Vagina (tissue), 2 donors: ENCODE results near the gene MYO3B. TPM values are rescaled to one million over a fixed set of nuclear protein-coding genes. Genes with fewer than 3 reads are reported as not detected.
"Not testable (repeated sequence)": the region's sequence is repeated elsewhere in the genome, so short reads cannot be mapped to it uniquely, and the experiment has no call there.

Source experiments
- DNase-seq, 2 donors: peaks; one replicate each; pipeline ENCODE4 v3.0.0-alpha.2; 2017; ENCODE audit errors: extremely low spot score in 2 of 2
- H3K27ac ChIP-seq: fragments of 200-600 bp; sonication (generic); one replicate; pipeline ENCODE4 v1.5.1; 2019
- H3K27me3 ChIP-seq: fragments of 200-600 bp; sonication (generic); one replicate; pipeline ENCODE4 v1.5.1; 2019
- H3K36me3 ChIP-seq, 2 donors: fragments of 200-600 bp; sonication (generic); one replicate each; pipeline ENCODE4 v1.5.1; 2017 to 2019
- H3K4me1 ChIP-seq: fragments of 200-600 bp; sonication (generic); one replicate; pipeline ENCODE4 v1.5.1; 2019
- H3K4me3 ChIP-seq, 2 donors: fragments of 200-600 bp; sonication (generic); 1 replicate in 1 of 2; 2 replicates in 1 of 2; pipeline ENCODE4 v1.5.1; 2016 to 2019
- H3K9me3 ChIP-seq: fragments of 200-600 bp; sonication (generic); one replicate; pipeline ENCODE4 v1.5.1; 2019
- CTCF ChIP-seq, 3 experiments: fragments of 450-650 bp in 2 of 3; fragments of 200-600 bp in 1 of 3; sonication (generic) in 1 of 3; IDR thresholded peaks; one replicate each; pipeline ENCODE4 v1.5.1; 2017 to 2019; ENCODE audit warnings: antibody characterized with exemption in 3 of 3, mild to moderate bottlenecking in 2 of 3, moderate library complexity in 2 of 3
- POLR2A ChIP-seq, 2 donors: fragments of 450-650 bp; IDR thresholded peaks; one replicate each; pipeline ENCODE4 v1.6.1; 2017; ENCODE audit warnings: antibody characterized with exemption in 2 of 2, mild to moderate bottlenecking in 2 of 2, moderate library complexity in 2 of 2
- POLR2AphosphoS5 ChIP-seq, 2 donors: sonication (generic); formaldehyde crosslinking; IDR thresholded peaks; one replicate each; pipeline ENCODE4 v1.9.0; 2017; ENCODE audit warnings: antibody characterized with exemption in 2 of 2, mild to moderate bottlenecking in 2 of 2, low read depth in 1 of 2; ENCODE audit not compliant: insufficient read depth in 1 of 2
- intact Hi-C: fragments of 100-400 bp; cut with DNase I; formaldehyde crosslinking; loops from one replicate; pipeline ENCODE4 v1.15.1; 2023
- total RNA-seq: library from RNA; depleted of rRNA; stranded (reverse); fragments of >200 nt; gene quantifications from one replicate; pipeline ENCODE4 v1.2.3, GENCODE V29; 2016

The MYO3B gene
- total RNA-seq, 1 donor from 2014 or later, result 0.49 TPM

GRCh38 chr2:170206246-170206645 is 28.3 kb downstream of the MYO3B start:
- H3K27ac ChIP-seq, result no peak overlapping the region
- DNase-seq, result no peak
- TF ChIP-seq POLR2A (IDR thresholded peaks at IDR 0.05), result no peak
- TF ChIP-seq CTCF (IDR thresholded peaks at IDR 0.05), result no peak
- TF ChIP-seq POLR2AphosphoS5 (IDR thresholded peaks at IDR 0.05; ENCODE audit: insufficient read depth in 1 of 2, low read depth in 1 of 2), result no peak

GRCh38 chr2:170206805-170207407 is 29.0 kb downstream of the MYO3B start:
- no peaks in the 10 kb centered on the region for H3K36me3 ChIP-seq
- H3K4me1 ChIP-seq, result no peaks in the 10 kb centered on the region
- H3K9me3 ChIP-seq, result no peaks in the 10 kb centered on the region
- TF ChIP-seq CTCF (IDR thresholded peaks at IDR 0.05), result no peak
- no peak for TF ChIP-seq POLR2A (IDR thresholded peaks at IDR 0.05)
- TF ChIP-seq POLR2AphosphoS5 (IDR thresholded peaks at IDR 0.05; ENCODE audit: insufficient read depth in 1 of 2, low read depth in 1 of 2), result no peak
- DNase-seq, result no peak
- no peaks in the 10 kb centered on the region for H3K27me3 ChIP-seq
- H3K4me3 ChIP-seq, result no peak overlapping the region
- H3K27ac ChIP-seq, result no peak overlapping the region
- intact Hi-C loops, result no loop called here

More at GRCh38 chr2:170206246-170206645, 28.3 kb downstream of the MYO3B start:
- Histone ChIP-seq H3K4me3 (no peak overlapping the region), H3K4me1 (no peaks in the 10 kb centered on the region), H3K9me3 (no peaks in the 10 kb centered on the region), H3K36me3 (no peaks in the 10 kb centered on the region), H3K27me3 (no peaks in the 10 kb centered on the region)
- intact Hi-C loops, result no loop called here

GRCh38 chr2:170207901-170208300 is 30.0 kb downstream of the MYO3B start:
- H3K4me3 ChIP-seq, result no peak overlapping the region
- H3K27ac ChIP-seq, result no peak overlapping the region
- TF ChIP-seq POLR2AphosphoS5 (IDR thresholded peaks at IDR 0.05; ENCODE audit: insufficient read depth in 1 of 2, low read depth in 1 of 2) (no peak), POLR2A (IDR thresholded peaks at IDR 0.05) (no peak), CTCF (IDR thresholded peaks at IDR 0.05) (no peak)
- H3K4me1 ChIP-seq, result no peaks in the 10 kb centered on the region
- H3K36me3 ChIP-seq, result no peaks in the 10 kb centered on the region
- no peak for DNase-seq
- no peaks in the 10 kb centered on the region for H3K9me3 ChIP-seq
- H3K27me3 ChIP-seq, result no peaks in the 10 kb centered on the region
- intact Hi-C loops, result no loop called here

GRCh38 chr2:170208967-170209366 is 31.0 kb downstream of the MYO3B start:
- Histone ChIP-seq H3K9me3 (no peaks in the 10 kb centered on the region), H3K4me3 (no peak overlapping the region), H3K36me3 (no peaks in the 10 kb centered on the region), H3K4me1 (no peaks in the 10 kb centered on the region), H3K27ac (no peak overlapping the region), H3K27me3 (no peaks in the 10 kb centered on the region)
- TF ChIP-seq POLR2A (IDR thresholded peaks at IDR 0.05), result no peak
- TF ChIP-seq POLR2AphosphoS5 (IDR thresholded peaks at IDR 0.05; ENCODE audit: insufficient read depth in 1 of 2, low read depth in 1 of 2), result no peak
- no peak for TF ChIP-seq CTCF (IDR thresholded peaks at IDR 0.05)
- intact Hi-C loops, result no loop called here
- no peak for DNase-seq

- no peaks in the 10 kb centered on the region for H3K9me3 ChIP-seq
- no peaks in the 10 kb centered on the region for H3K4me1 ChIP-seq
- DNase-seq, result no peak
- H3K27me3 ChIP-seq, result no peaks in the 10 kb centered on the region
- intact Hi-C loops, result no loop called here
- H3K36me3 ChIP-seq, result no peaks in the 10 kb centered on the region
- TF ChIP-seq POLR2A (IDR thresholded peaks at IDR 0.05) (no peak), CTCF (IDR thresholded peaks at IDR 0.05) (no peak), POLR2AphosphoS5 (IDR thresholded peaks at IDR 0.05; ENCODE audit: insufficient read depth in 1 of 2, low read depth in 1 of 2) (no peak)
- no peak overlapping the region for H3K4me3 ChIP-seq
- H3K27ac ChIP-seq, result no peak overlapping the region
Observed at GRCh38 chr2:170212625-170213280, 34.8 kb downstream of the MYO3B start.

- H3K9me3 ChIP-seq, H3K4me3 ChIP-seq, DNase-seq, H3K36me3 ChIP-seq, H3K27me3 ChIP-seq, H3K4me1 ChIP-seq, intact Hi-C loops, H3K27ac ChIP-seq: not testable (repeated sequence)
Observed at GRCh38 chr2:170213281-170213625, 35.3 kb downstream of the MYO3B start.
